Calu3 (cell line): ENCODE data around the gene MIOX. TPM values are rescaled to one million over a fixed set of nuclear protein-coding genes. Genes with fewer than 3 reads are reported as not detected.
A peak's percentile ranks its signal among the peaks of the same experiment; 100 is the strongest.

Experiments used
- BruUV-seq: library from RNA; stranded (reverse); fragments of 400-500 nt; replicated peaks from 2 replicates; lab custom pipeline; 2021; lab: Mats Ljungman, UMichigan
- CTCF ChIA-PET: fragments of 300-600 bp; sonication (Branson Sonifier 250); formaldehyde crosslinking; loops from one replicate; lab custom pipeline; 2022; ENCODE audit warnings: antibody characterized with exemption; lab: Charles Lee
- DNase-seq: peaks from one replicate; pipeline ENCODE4 v3.0.0; 2022
- H3K27ac Mint-ChIP-seq: one replicate; pipeline ENCODE4 v1.8.0; 2022; ENCODE audit warnings: mixed read lengths; ENCODE audit not compliant: unreplicated experiment
- H3K27me3 Mint-ChIP-seq: one replicate; pipeline ENCODE4 v1.8.0; 2022; ENCODE audit warnings: mixed read lengths; ENCODE audit not compliant: unreplicated experiment
- H3K36me3 Mint-ChIP-seq: one replicate; pipeline ENCODE4 v1.8.0; 2022; ENCODE audit warnings: mild to moderate bottlenecking, moderate library complexity, mixed read lengths; ENCODE audit not compliant: insufficient read depth, unreplicated experiment
- H3K4me1 Mint-ChIP-seq: one replicate; pipeline ENCODE4 v1.8.0; 2022; ENCODE audit warnings: mild to moderate bottlenecking, low read depth, mixed read lengths; ENCODE audit not compliant: unreplicated experiment
- H3K4me3 Mint-ChIP-seq: one replicate; pipeline ENCODE4 v1.8.0; 2022; ENCODE audit warnings: mild to moderate bottlenecking, low read depth, moderate library complexity, mixed read lengths; ENCODE audit not compliant: unreplicated experiment
- H3K9me3 Mint-ChIP-seq: one replicate; pipeline ENCODE4 v1.8.0; 2022; ENCODE audit warnings: low read depth, mixed read lengths; ENCODE audit not compliant: unreplicated experiment
- CTCF ChIP-seq: fragments of 200-600 bp; IDR thresholded peaks from one replicate; pipeline ENCODE4 v1.8.0; 2022; ENCODE audit warnings: antibody characterized with exemption; ENCODE audit not compliant: unreplicated experiment
- intact Hi-C: fragments of 100-400 bp; cut with micrococcal nuclease; formaldehyde crosslinking; loops from one replicate; pipeline ENCODE4 v1.10.0; 2022; ENCODE audit not compliant: unreplicated experiment
- total RNA-seq: library from RNA; stranded (reverse); gene quantifications from 2 replicates; pipeline ENCODE4 v1.2.3, GENCODE V29; 2022

MIOX gene
- total RNA-seq, 1 experiment from 2014 or later = 0.45 TPM

- peaks cover 72% of the 10 kb centered on the region for H3K36me3 Mint-ChIP-seq
- DNase-seq = no peak
- CTCF ChIA-PET = interaction anchor here (0.5 kb wide), 1 partner anchor 159 kb away, joined by 4 read pairs; no protein-coding TSS in a partner anchor
These were observed 25.1 kb upstream of the MIOX start for GRCh38 chr22:50461536-50461935.

GRCh38 chr22:50461979-50462540, 24.6 kb upstream of the MIOX start:
- H3K4me1 Mint-ChIP-seq = peaks cover 8% of the 10 kb centered on the region
- intact Hi-C loops = no loop called here
- CTCF ChIA-PET = no interaction called here
- H3K27ac Mint-ChIP-seq = no peak overlapping the region
- H3K27me3 Mint-ChIP-seq = no peaks in the 10 kb centered on the region
- BruUV-seq = no TSS peak
- TF ChIP-seq CTCF = no peak
- no peak overlapping the region for H3K4me3 Mint-ChIP-seq
- H3K36me3 Mint-ChIP-seq = peaks cover 72% of the 10 kb centered on the region
- no peaks in the 10 kb centered on the region for H3K9me3 Mint-ChIP-seq
- DNase-seq = no peak

More at GRCh38 chr22:50461536-50461935, 25.1 kb upstream of the MIOX start:
- no peaks in the 10 kb centered on the region for H3K27me3 Mint-ChIP-seq
- no TSS peak for BruUV-seq
- TF ChIP-seq CTCF = no peak
- no peak overlapping the region for H3K27ac Mint-ChIP-seq
- H3K4me3 Mint-ChIP-seq = no peak overlapping the region
- H3K4me1 Mint-ChIP-seq = peaks cover 8% of the 10 kb centered on the region
- H3K9me3 Mint-ChIP-seq = no peaks in the 10 kb centered on the region
- intact Hi-C loops = no loop called here

- intact Hi-C loops = no loop called here
- Mint-ChIP-seq H3K27ac (no peak overlapping the region), H3K4me1 (peaks cover 8% of the 10 kb centered on the region), H3K9me3 (no peaks in the 10 kb centered on the region), H3K27me3 (no peaks in the 10 kb centered on the region), H3K4me3 (no peak overlapping the region), H3K36me3 (peaks cover 64% of the 10 kb centered on the region)
- no TSS peak for BruUV-seq
- TF ChIP-seq CTCF = no peak
- no peak for DNase-seq
- CTCF ChIA-PET = no interaction called here
These were observed 23.3 kb upstream of the MIOX start for GRCh38 chr22:50463188-50463900.

GRCh38 chr22:50464451-50464850, 22.2 kb upstream of the MIOX start:
- BruUV-seq = TSS peak; percentile 27
- Mint-ChIP-seq H3K4me1 (peaks cover 8% of the 10 kb centered on the region), H3K9me3 (no peaks in the 10 kb centered on the region), H3K27ac (no peak overlapping the region), H3K27me3 (no peaks in the 10 kb centered on the region), H3K4me3 (no peak overlapping the region), H3K36me3 (peaks cover 63% of the 10 kb centered on the region)
- intact Hi-C loops = no loop called here
- TF ChIP-seq CTCF = no peak
- DNase-seq = no peak
- CTCF ChIA-PET = interaction anchor here (0.5 kb wide), 1 partner anchor 315 kb away, joined by 3 read pairs; no protein-coding TSS in a partner anchor
